Keratinocyte (primary cell): ENCODE data around the gene KDM4B. TPM values are rescaled to one million over a fixed set of nuclear protein-coding genes. Genes with fewer than 3 reads are reported as not detected.

ENCODE experiments used
- DNase-seq: peaks from one replicate; pipeline ENCODE4 v3.0.0-alpha.2; 2011; ENCODE audit warnings: low read depth, missing footprints, low spot score
- FAIRE-seq: peaks from 2 replicates; lab custom pipeline; 2011; peaks lifted over from hg19 to GRCh38; lab: Jason Lieb, UNC
- H2AFZ ChIP-seq: 2 replicates; pipeline ENCODE4 v1.6.0; 2012; ENCODE audit warnings: low read length, control low read depth, inconsistent platforms; ENCODE audit not compliant: control insufficient read depth
- H3K27ac ChIP-seq: 2 replicates; pipeline ENCODE4 v1.5.1; 2011; ENCODE audit warnings: low read length; ENCODE audit not compliant: control insufficient read depth, insufficient read depth
- H3K27me3 ChIP-seq: 3 replicates; pipeline ENCODE4 v1.6.0; 2011; ENCODE audit warnings: low read length; ENCODE audit not compliant: control insufficient read depth, insufficient read depth; ENCODE audit errors: extremely low read depth
- H3K36me3 ChIP-seq, 2 experiments: 2 replicates in 1 of 2; 3 replicates in 1 of 2; pipeline ENCODE4 v1.5.1; 2011; ENCODE audit warnings: low read length in 2 of 2, mild to moderate bottlenecking in 1 of 2; ENCODE audit not compliant: control insufficient read depth in 2 of 2, insufficient read depth in 2 of 2; ENCODE audit errors: extremely low read depth in 1 of 2
- H3K4me1 ChIP-seq: 3 replicates; pipeline ENCODE4 v1.5.1; 2011; ENCODE audit warnings: low read length; ENCODE audit not compliant: control insufficient read depth, insufficient read depth; ENCODE audit errors: extremely low read depth
- H3K4me2 ChIP-seq: 3 replicates; pipeline ENCODE4 v1.6.0; 2011; ENCODE audit warnings: low read depth, low read length; ENCODE audit not compliant: control insufficient read depth, insufficient read depth; ENCODE audit errors: extremely low read depth
- H3K4me3 ChIP-seq, 3 experiments: fragments of 200-600 bp in 1 of 3; sonication (generic) in 1 of 3; 2 replicates in 2 of 3; 3 replicates in 1 of 3; pipeline ENCODE4 v1.5.1; 2011 to 2016; ENCODE audit warnings: low read length in 3 of 3, mild to moderate bottlenecking in 3 of 3, control low read depth in 2 of 3, inconsistent platforms in 1 of 3, low read depth in 1 of 3, mixed read lengths in 1 of 3, mixed run types in 1 of 3, moderate library complexity in 1 of 3; ENCODE audit not compliant: control insufficient read depth in 2 of 3, insufficient read depth in 2 of 3; ENCODE audit errors: extremely low read depth in 1 of 3
- H3K79me2 ChIP-seq: 2 replicates; pipeline ENCODE4 v1.6.0; 2012; ENCODE audit warnings: low read length; ENCODE audit not compliant: control insufficient read depth, insufficient read depth
- H3K9ac ChIP-seq: 3 replicates; pipeline ENCODE4 v1.6.0; 2011; ENCODE audit warnings: low read length; ENCODE audit not compliant: control insufficient read depth, insufficient read depth; ENCODE audit errors: extremely low read depth
- H3K9me1 ChIP-seq: 3 replicates; pipeline ENCODE4 v1.6.0; 2011; ENCODE audit warnings: low read length; ENCODE audit not compliant: control insufficient read depth, insufficient read depth; ENCODE audit errors: extremely low read depth
- H3K9me3 ChIP-seq: 2 replicates; pipeline ENCODE4 v1.5.1; 2012; ENCODE audit warnings: low read depth, low read length; ENCODE audit not compliant: control insufficient read depth
- H4K20me1 ChIP-seq: 3 replicates; pipeline ENCODE4 v1.6.0; 2011; ENCODE audit warnings: low read length; ENCODE audit not compliant: control insufficient read depth, insufficient read depth; ENCODE audit errors: extremely low read depth
- CTCF ChIP-seq, 3 experiments: IDR thresholded peaks in 1 of 3; conservative IDR thresholded peaks in 1 of 3; optimal IDR thresholded peaks in 1 of 3; 2 replicates in 2 of 3; 3 replicates in 1 of 3; pipeline versions ENCODE3 to v1.5.1; 2011; ENCODE audit warnings: low read length in 3 of 3, mild to moderate bottlenecking in 3 of 3, moderate library complexity in 2 of 3, control low read depth in 1 of 3, inconsistent platforms in 1 of 3; ENCODE audit not compliant: insufficient read depth in 2 of 3; ENCODE audit errors: extremely low read depth in 1 of 3
- EZH2 ChIP-seq: IDR thresholded peaks from one replicate; pipeline ENCODE4 v1.6.1; 2012; ENCODE audit warnings: inconsistent platforms, mild to moderate bottlenecking, low read length, moderate library complexity
- dilution Hi-C: fragments of 300-500 bp; cut with MboI; formaldehyde crosslinking; loops from one replicate; pipeline ENCODE4 v1.7.0; 2020; ENCODE audit warnings: low sequenced_read_pairs; ENCODE audit not compliant: extremely low pct_ligation_motif_present
- polyA plus RNA-seq, 5 experiments: library from polyadenylated mRNA; depleted of rRNA in 3 of 5; stranded (reverse) in 3 of 5; stranded (forward) in 1 of 5; unstranded in 1 of 5; fragments of >200 nt; gene quantifications; 1 replicate in 1 of 5; 2 replicates in 3 of 5; 3 replicates in 1 of 5; pipeline versions ENCODE4 v1.2.1 to v1.2.3, GENCODE V29; 2011 to 2012; ENCODE audit warnings: missing spikeins in 2 of 5, low read depth in 1 of 5, low replicate concordance in 1 of 5

KDM4B gene
- polyA plus RNA-seq, 1 donor (not counting 4 experiments of a cell fraction or from before 2014, with no cell fraction given), result 6.2 TPM

DNA sequence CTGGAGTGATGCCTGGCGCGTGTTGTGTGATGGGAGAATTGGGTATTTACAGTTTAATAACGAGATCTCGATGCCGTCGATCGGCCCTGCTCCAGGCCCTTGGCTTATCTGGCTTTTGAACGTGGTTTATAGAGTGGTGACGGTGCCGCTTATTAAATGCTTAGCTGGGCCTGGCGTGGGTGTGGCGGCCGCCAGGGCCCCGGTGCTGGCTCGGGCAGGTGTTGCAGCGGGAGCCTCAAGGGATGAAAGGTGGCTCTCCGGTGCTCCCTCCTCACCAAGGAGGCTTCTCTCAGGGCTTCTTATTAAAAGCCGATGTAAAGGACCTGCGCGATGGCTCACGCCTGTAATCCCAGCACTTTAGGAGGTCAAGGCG, 173.8 kb downstream of the KDM4B start:
- Histone ChIP-seq H4K20me1 (no peaks in the 10 kb centered on the region), H3K27me3 (no peaks in the 10 kb centered on the region), H3K9ac (no peak overlapping the region), H3K9me3 (no peaks in the 10 kb centered on the region), H3K9me1 (no peaks in the 10 kb centered on the region), H2AFZ (no peak overlapping the region), H3K4me2 (no peak overlapping the region), H3K79me2 (no peaks in the 10 kb centered on the region), H3K4me3 (no peak overlapping the region), H3K4me1 (peaks cover 9% of the 10 kb centered on the region), H3K27ac (no peak overlapping the region), H3K36me3 (peaks cover 12 to 46% of the 10 kb centered on the region in 2 experiments)
- DNase-seq, result no peak
- FAIRE-seq, result no peak
- dilution Hi-C loops, result no loop called here
- TF ChIP-seq EZH2 (no peak), CTCF (optimal IDR thresholded peaks at IDR 0.05 in 1 of 3, IDR thresholded peaks at IDR 0.05 in 1 of 3, conservative IDR thresholded peaks at IDR 0.05 in 1 of 3; ENCODE audit: extremely low read depth in 1 of 3, insufficient read depth in 2 of 3, low read length in 3 of 3) (no peak)

GRCh38 chr19:5143471-5144411, 174.8 kb downstream of the KDM4B start:
- no peak for FAIRE-seq
- Histone ChIP-seq H3K4me3 (no peak overlapping the region), H3K79me2 (no peaks in the 10 kb centered on the region)

More at GRCh38 chr19:5143471-5144411, 174.8 kb downstream of the KDM4B start:
- Histone ChIP-seq H3K27ac (no peak overlapping the region), H3K9me1 (no peaks in the 10 kb centered on the region), H3K9me3 (no peaks in the 10 kb centered on the region), H4K20me1 (no peaks in the 10 kb centered on the region), H3K4me1 (peaks cover 18% of the 10 kb centered on the region), H3K4me2 (no peak overlapping the region), H3K9ac (no peak overlapping the region), H3K36me3 (peaks cover 8 to 39% of the 10 kb centered on the region in 2 experiments), H3K27me3 (no peaks in the 10 kb centered on the region), H2AFZ (no peak overlapping the region)
- DNase-seq, result no peak
- TF ChIP-seq CTCF (optimal IDR thresholded peaks at IDR 0.05 in 1 of 3, IDR thresholded peaks at IDR 0.05 in 1 of 3, conservative IDR thresholded peaks at IDR 0.05 in 1 of 3; ENCODE audit: extremely low read depth in 1 of 3, insufficient read depth in 2 of 3, low read length in 3 of 3), result no peak
- dilution Hi-C loops, result no loop called here
